Naive thymus-derived CD4-positive, alpha-beta T cell (primary cell): ENCODE results near the gene DIP2B. TPM values are rescaled to one million over a fixed set of nuclear protein-coding genes. Genes with fewer than 3 reads are reported as not detected.

ENCODE experiments used
- ATAC-seq: fragments of 150-1000 bp; cut with Tn5 transposase; 2 replicates; pipeline ENCODE4 v1.10.0; 2021; ENCODE audit warnings: mild to moderate bottlenecking, moderate library complexity
- CTCF ChIA-PET: fragments of 350-600 bp; sonication (Branson Sonifier 250); formaldehyde crosslinking; loops from one replicate; lab custom pipeline; 2021; ENCODE audit warnings: antibody characterized with exemption; lab: Charles Lee
- POLR2A ChIA-PET: fragments of 350-600 bp; sonication (Branson Sonifier 250); formaldehyde crosslinking; loops from one replicate; lab custom pipeline; 2021; ENCODE audit warnings: antibody characterized with exemption, inconsistent platforms; lab: Charles Lee
- DNase-seq, 9 donors: peaks; one replicate each; pipeline versions ENCODE4 v3.0.0 to v3.0.0-alpha.2; 2020 to 2022; ENCODE audit warnings: mixed read lengths in 1 of 9
- H3K27ac ChIP-seq: one replicate; pipeline ENCODE4 v1.7.0; 2013; ENCODE audit warnings: mild to moderate bottlenecking, low read depth, low read length, moderate library complexity
- H3K27me3 ChIP-seq, 2 donors: one replicate each; pipeline ENCODE4 v1.7.0; 2013; ENCODE audit warnings: low read length in 2 of 2, mild to moderate bottlenecking in 2 of 2, moderate library complexity in 2 of 2; ENCODE audit not compliant: control insufficient read depth in 2 of 2, insufficient read depth in 2 of 2
- H3K36me3 ChIP-seq, 3 experiments: 1 replicate in 2 of 3; 2 replicates in 1 of 3; pipeline ENCODE4 v1.7.0; 2013; ENCODE audit warnings: low read length in 3 of 3, mild to moderate bottlenecking in 3 of 3, moderate library complexity in 1 of 3; ENCODE audit not compliant: insufficient read depth in 3 of 3, control insufficient read depth in 2 of 3
- H3K4me1 ChIP-seq, 2 donors: one replicate each; pipeline ENCODE4 v1.7.0; 2013; ENCODE audit warnings: low read length in 2 of 2, mild to moderate bottlenecking in 2 of 2, moderate library complexity in 1 of 2; ENCODE audit not compliant: control insufficient read depth in 2 of 2, insufficient read depth in 2 of 2
- H3K4me3 ChIP-seq: 2 replicates; pipeline ENCODE4 v1.7.0; 2013; ENCODE audit warnings: mild to moderate bottlenecking, low read length
- H3K9me3 ChIP-seq, 3 experiments: 1 replicate in 2 of 3; 2 replicates in 1 of 3; pipeline ENCODE4 v1.7.0; 2013; ENCODE audit warnings: low read length in 3 of 3; ENCODE audit not compliant: control insufficient read depth in 2 of 3
- H3K27ac Mint-ChIP-seq, 9 donors: one replicate each; pipeline ENCODE4 v1.8.0; 2020 to 2022; ENCODE audit warnings: mixed read lengths in 9 of 9, mild to moderate bottlenecking in 8 of 9, moderate library complexity in 5 of 9, inconsistent platforms in 2 of 9
- H3K27me3 Mint-ChIP-seq, 5 donors: one replicate each; pipeline ENCODE4 v1.8.0; 2021 to 2022; ENCODE audit warnings: mixed read lengths in 5 of 5, mild to moderate bottlenecking in 1 of 5
- H3K36me3 Mint-ChIP-seq, 5 donors: one replicate each; pipeline ENCODE4 v1.8.0; 2020 to 2022; ENCODE audit warnings: mixed read lengths in 5 of 5, mild to moderate bottlenecking in 3 of 5, inconsistent platforms in 1 of 5
- H3K4me1 Mint-ChIP-seq, 7 donors: one replicate each; pipeline ENCODE4 v1.8.0; 2020 to 2022; ENCODE audit warnings: mixed read lengths in 7 of 7, mild to moderate bottlenecking in 3 of 7, inconsistent platforms in 1 of 7
- H3K4me3 Mint-ChIP-seq, 10 donors: one replicate each; pipeline ENCODE4 v1.8.0; 2020 to 2022; ENCODE audit warnings: mild to moderate bottlenecking in 10 of 10, mixed read lengths in 10 of 10, moderate library complexity in 6 of 10, inconsistent platforms in 2 of 10
- H3K9me3 Mint-ChIP-seq, 11 donors: one replicate each; pipeline ENCODE4 v1.8.0; 2020 to 2022; ENCODE audit warnings: mixed read lengths in 11 of 11, mild to moderate bottlenecking in 4 of 11, inconsistent platforms in 1 of 11, moderate library complexity in 1 of 11
- intact Hi-C, 2 donors: fragments of 100-400 bp; cut with micrococcal nuclease; formaldehyde crosslinking; loops; one replicate each; pipeline ENCODE4 v1.15.1; 2023
- polyA plus RNA-seq, 2 donors: library from polyadenylated mRNA; unstranded; fragments of 300-500 nt; fragmentation: Illumina TruSeq; gene quantifications; one replicate each; pipeline ENCODE4 v1.2.3, GENCODE V29; 2021
- total RNA-seq, 6 experiments: library from RNA in 5 of 6; stranded (reverse) in 5 of 6; gene quantifications; 1 replicate in 5 of 6; 2 replicates in 1 of 6; pipeline ENCODE4 v1.2.3 and lab custom pipeline; 2021 to 2026

Gene DIP2B
- total and polyA plus RNA-seq, 7 experiments from 2014 or later = 10.0 to 41.8 (median 34.3) TPM

- no peaks in the 10 kb centered on the region for H3K27me3 Mint-ChIP-seq
- CTCF ChIA-PET = interaction anchor here (1.2 kb wide), 1 partner anchor 10 kb away, joined by 4 read pairs; no protein-coding TSS in a partner anchor
- peak overlapping the region in 1 of 10 donors; percentile 0 for H3K4me3 Mint-ChIP-seq
- H3K27me3 ChIP-seq = no peaks in the 10 kb centered on the region
- intact Hi-C loops = no loop called here
- peaks cover 0 to 11% of the 10 kb centered on the region in 2 donors for H3K4me1 ChIP-seq
- H3K36me3 ChIP-seq = no peaks in the 10 kb centered on the region
- POLR2A ChIA-PET = no interaction called here
- H3K9me3 Mint-ChIP-seq = no peaks in the 10 kb centered on the region
- no peak for ATAC-seq
- no peak overlapping the region for H3K27ac ChIP-seq
- H3K27ac Mint-ChIP-seq = peak overlapping the region in 5 of 9 donors; percentile 14 to 67 (median 23)
- H3K9me3 ChIP-seq = no peaks in the 10 kb centered on the region
- no peak for DNase-seq
- H3K4me3 ChIP-seq = no peak overlapping the region
- peaks cover 37 to 77% (median 67%) of the 10 kb centered on the region in 7 donors for H3K4me1 Mint-ChIP-seq
- H3K36me3 Mint-ChIP-seq = peaks cover 0 to 8% (median 0%) of the 10 kb centered on the region in 5 donors
These were observed 64.5 kb downstream of the DIP2B start for GRCh38 chr12:50569321-50569720.

GRCh38 chr12:50569876-50570275 is 65.1 kb downstream of the DIP2B start:
- no peak overlapping the region for H3K4me3 Mint-ChIP-seq
- intact Hi-C loops = loop anchor here in 1 of 2 donors (5.0 kb wide), 1 partner anchor 43 kb away; no protein-coding TSS in a partner anchor
- H3K27ac Mint-ChIP-seq = peak overlapping the region in 3 of 9 donors; percentile 8 to 54 (median 40)
- ChIA-PET POLR2A (no interaction called here), CTCF (no interaction called here)
- Histone ChIP-seq H3K27me3 (no peaks in the 10 kb centered on the region), H3K4me3 (no peak overlapping the region), H3K27ac (no peak overlapping the region), H3K36me3 (no peaks in the 10 kb centered on the region), H3K9me3 (no peaks in the 10 kb centered on the region), H3K4me1 (peaks cover 0 to 11% of the 10 kb centered on the region in 2 donors)
- ATAC-seq (no peak), DNase-seq (no peak)
- peaks cover 0 to 9% (median 0%) of the 10 kb centered on the region in 5 donors for H3K36me3 Mint-ChIP-seq
- H3K4me1 Mint-ChIP-seq = peaks cover 33 to 77% (median 66%) of the 10 kb centered on the region in 7 donors
- H3K9me3 Mint-ChIP-seq = no peaks in the 10 kb centered on the region
- no peaks in the 10 kb centered on the region for H3K27me3 Mint-ChIP-seq

DNA sequence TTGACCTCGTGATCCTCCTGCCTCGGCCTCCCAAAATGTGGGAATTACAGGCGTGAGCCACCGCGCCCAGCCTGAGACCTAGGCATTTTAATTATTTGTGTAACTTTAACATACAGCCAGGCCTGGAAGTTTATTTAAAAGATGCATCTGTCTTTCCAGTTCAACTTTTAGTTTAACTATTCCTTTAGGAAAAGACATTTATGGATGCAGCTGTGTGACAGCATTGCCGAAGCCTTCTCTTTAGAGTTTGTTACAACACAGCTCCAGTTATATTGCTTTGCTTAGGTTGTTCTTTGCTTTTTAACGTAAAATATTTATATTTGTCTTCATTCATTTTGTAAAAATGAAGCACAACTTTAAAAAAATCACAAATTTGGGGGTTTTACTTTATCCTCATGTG is 67.0 kb downstream of the DIP2B start:
- intact Hi-C loops = loop anchor here in 1 of 2 donors (5.0 kb wide), 1 partner anchor 44 kb away; no protein-coding TSS in a partner anchor
- no peak overlapping the region for H3K4me3 Mint-ChIP-seq
- H3K36me3 Mint-ChIP-seq = peaks cover 0 to 7% (median 0%) of the 10 kb centered on the region in 5 donors
- Histone ChIP-seq H3K27me3 (no peaks in the 10 kb centered on the region), H3K36me3 (no peaks in the 10 kb centered on the region), H3K27ac (no peak overlapping the region), H3K4me3 (no peak overlapping the region), H3K4me1 (peaks cover 0 to 11% of the 10 kb centered on the region in 2 donors), H3K9me3 (no peaks in the 10 kb centered on the region)
- H3K9me3 Mint-ChIP-seq = no peaks in the 10 kb centered on the region
- no peak for ATAC-seq
- CTCF ChIA-PET = no interaction called here
- DNase-seq = no peak
- H3K27ac Mint-ChIP-seq = peak overlapping the region in 2 of 9 donors; percentile 41 to 51
- no peaks in the 10 kb centered on the region for H3K27me3 Mint-ChIP-seq
- POLR2A ChIA-PET = no interaction called here
- H3K4me1 Mint-ChIP-seq = peaks cover 29 to 63% (median 53%) of the 10 kb centered on the region in 7 donors

DNA sequence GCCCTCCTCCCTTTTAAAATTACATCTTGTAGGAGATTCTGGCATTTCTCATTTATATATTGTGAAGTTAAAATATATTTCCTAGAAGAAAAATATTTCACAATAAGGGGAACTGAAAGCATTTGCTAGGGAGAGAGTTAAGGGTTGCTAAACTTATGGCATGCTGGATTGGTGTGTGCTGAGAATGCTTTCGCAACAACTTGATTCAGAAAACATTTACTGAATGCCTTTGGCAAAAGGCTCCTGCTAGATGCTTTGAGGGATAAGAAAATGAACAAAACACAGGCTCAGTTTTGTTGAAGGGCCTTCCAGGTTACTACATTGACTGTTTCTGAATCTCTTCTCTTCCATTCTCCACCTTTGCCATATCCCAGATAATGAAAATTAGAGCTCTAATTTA is 67.5 kb downstream of the DIP2B start:
- no peak for DNase-seq
- peak; percentile 34 for ATAC-seq
- Mint-ChIP-seq H3K36me3 (peaks cover 0 to 4% (median 0%) of the 10 kb centered on the region in 5 donors), H3K4me1 (peaks cover 29 to 59% (median 48%) of the 10 kb centered on the region in 7 donors), H3K4me3 (no peak overlapping the region), H3K27me3 (no peaks in the 10 kb centered on the region), H3K27ac (peak overlapping the region in 4 of 9 donors; percentile 12 to 81 (median 54)), H3K9me3 (no peaks in the 10 kb centered on the region)
- CTCF ChIA-PET = interaction anchor here (0.7 kb wide), 1 partner anchor 1160 kb away, joined by 3 read pairs; no protein-coding TSS in a partner anchor
- no peaks in the 10 kb centered on the region for H3K27me3 ChIP-seq
- H3K4me1 ChIP-seq = peaks cover 0 to 11% of the 10 kb centered on the region in 2 donors
- no peak overlapping the region for H3K27ac ChIP-seq
- no peaks in the 10 kb centered on the region for H3K9me3 ChIP-seq
- POLR2A ChIA-PET = no interaction called here
- intact Hi-C loops = loop anchor here in 1 of 2 donors (5.0 kb wide), 1 partner anchor 45 kb away; no protein-coding TSS in a partner anchor
- no peak overlapping the region for H3K4me3 ChIP-seq
- H3K36me3 ChIP-seq = no peaks in the 10 kb centered on the region

DNA sequence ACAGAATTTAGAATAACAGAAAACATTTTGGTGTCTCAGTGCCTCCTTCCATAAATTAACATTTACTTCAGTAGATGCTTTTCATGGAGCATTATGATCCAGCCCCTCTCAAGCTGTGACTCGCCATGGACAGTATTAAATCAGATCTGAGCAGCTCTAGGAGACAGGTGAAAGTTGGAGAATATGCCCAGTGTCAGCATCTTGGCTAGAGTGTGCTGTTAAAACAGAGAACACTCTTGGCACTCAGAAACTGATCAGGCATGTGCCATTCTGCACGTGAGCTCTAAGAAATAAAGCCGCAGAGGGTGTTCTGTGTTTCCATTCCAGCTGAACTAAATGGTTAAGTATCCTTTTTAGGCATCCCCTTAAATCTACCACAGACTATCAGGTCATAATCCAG is 68.0 kb downstream of the DIP2B start:
- intact Hi-C loops = loop anchor here in 1 of 2 donors (5.0 kb wide), 1 partner anchor 45 kb away; no protein-coding TSS in a partner anchor
- Histone ChIP-seq H3K4me3 (no peak overlapping the region), H3K9me3 (no peaks in the 10 kb centered on the region), H3K27me3 (no peaks in the 10 kb centered on the region), H3K36me3 (no peaks in the 10 kb centered on the region), H3K4me1 (peaks cover 0 to 11% of the 10 kb centered on the region in 2 donors), H3K27ac (no peak overlapping the region)
- peaks cover 28 to 58% (median 47%) of the 10 kb centered on the region in 7 donors for H3K4me1 Mint-ChIP-seq
- no peaks in the 10 kb centered on the region for H3K27me3 Mint-ChIP-seq
- ATAC-seq (no peak), DNase-seq (no peak)
- POLR2A ChIA-PET = no interaction called here
- peak overlapping the region in 4 of 9 donors; percentile 12 to 78 (median 51) for H3K27ac Mint-ChIP-seq
- peaks cover 0 to 4% (median 0%) of the 10 kb centered on the region in 5 donors for H3K36me3 Mint-ChIP-seq
- H3K9me3 Mint-ChIP-seq = no peaks in the 10 kb centered on the region
- CTCF ChIA-PET = interaction anchor here (0.7 kb wide), 1 partner anchor 1159 kb away, joined by 3 read pairs; no protein-coding TSS in a partner anchor
- H3K4me3 Mint-ChIP-seq = no peak overlapping the region

DNA sequence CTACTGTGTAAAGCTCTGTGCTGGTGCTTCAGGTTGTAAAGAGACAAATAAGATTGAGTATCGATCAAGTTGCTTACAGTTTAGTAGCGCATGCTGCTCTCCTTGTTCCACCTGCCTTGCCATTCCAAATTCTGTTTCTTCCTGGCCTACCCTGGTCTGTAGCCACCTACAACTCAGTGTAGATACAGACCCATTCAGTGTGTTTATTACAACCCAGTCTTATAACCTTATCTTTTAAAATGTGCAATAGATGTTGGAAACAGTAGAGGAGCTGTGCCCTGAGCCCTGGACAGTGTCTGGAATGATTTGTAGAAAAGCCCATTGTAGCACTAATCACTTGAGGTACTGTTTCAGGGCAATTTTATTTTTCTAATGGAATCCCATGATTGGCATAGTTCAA is 68.5 kb downstream of the DIP2B start:
- intact Hi-C loops = loop anchor here in 1 of 2 donors (5.0 kb wide), 1 partner anchor 46 kb away; no protein-coding TSS in a partner anchor
- no peaks in the 10 kb centered on the region for H3K36me3 ChIP-seq
- Mint-ChIP-seq H3K27me3 (no peaks in the 10 kb centered on the region), H3K9me3 (no peaks in the 10 kb centered on the region), H3K4me1 (peaks cover 24 to 54% (median 43%) of the 10 kb centered on the region in 7 donors), H3K27ac (peak overlapping the region in 4 of 9 donors; percentile 25 to 73 (median 45)), H3K36me3 (peaks cover 0 to 4% (median 0%) of the 10 kb centered on the region in 5 donors), H3K4me3 (no peak overlapping the region)
- H3K4me3 ChIP-seq = no peak overlapping the region
- CTCF ChIA-PET = interaction anchor here (0.8 kb wide), 1 partner anchor 64 kb away, joined by 3 read pairs; no protein-coding TSS in a partner anchor
- H3K4me1 ChIP-seq = peaks cover 0 to 11% of the 10 kb centered on the region in 2 donors
- POLR2A ChIA-PET = no interaction called here
- DNase-seq (no peak), ATAC-seq (no peak)
- no peak overlapping the region for H3K27ac ChIP-seq
- H3K9me3 ChIP-seq = no peaks in the 10 kb centered on the region
- no peaks in the 10 kb centered on the region for H3K27me3 ChIP-seq
